Measurements from ENCODE around the gene CARMIL3. TPM values are rescaled to one million over a fixed set of nuclear protein-coding genes. Genes with fewer than 3 reads are reported as not detected.
"Not testable (repeated sequence)": the region's sequence is repeated elsewhere in the genome, so short reads cannot be mapped to it uniquely, and the experiment has no call there.

CARMIL3 gene
- polyA plus RNA-seq = under 1 TPM; 0.10 to 0.56 (median 0.52) TPM

- no peak within 1 kb of the TSS for H3K27ac ChIP-seq (ENCODE audit: low read depth, low read length)
- WGBS, 3 donors = 1% methylated on average over 63 to 92 of the region's 92 CpGs
Observed at GRCh38 chr14:24051789-24052655, at the start of gene CARMIL3. Gene CARMIL3 (plus strand): TSS chr14:24052009. CDS start chr14:24052154, 145 bp downstream.

- not testable (repeated sequence) for H3K27ac ChIP-seq (ENCODE audit: low read depth, low read length)
Observed at GRCh38 chr14:24006471-24006816, 45.4 kb upstream of the CARMIL3 start.

GRCh38 chr14:24006817-24007652 is 44.8 kb upstream of the CARMIL3 start:
- H3K27ac ChIP-seq (ENCODE audit: low read depth, low read length) = not testable (repeated sequence)
- 2 to 7% (median 2%) methylated on average over 22 to 61 of the region's 62 CpGs for WGBS, 3 donors

More at GRCh38 chr14:24006471-24006816, 45.4 kb upstream of the CARMIL3 start:
- 0 to 6% (median 0%) methylated on average over 1 to 6 of the region's 15 CpGs for WGBS, 3 donors

GRCh38 chr14:24011051-24011450 is 40.8 kb upstream of the CARMIL3 start:
- 65 to 82% (median 73%) methylated on average over 2 of the region's 2 CpGs for WGBS, 3 donors

GRCh38 chr14:24012726-24013273 is 39.0 kb upstream of the CARMIL3 start:
- not testable (repeated sequence) for H3K27ac ChIP-seq (ENCODE audit: low read depth, low read length)
- 34 to 74% (median 65%) methylated on average over 4 of the region's 4 CpGs for WGBS, 3 donors

More at GRCh38 chr14:24011051-24011450, 40.8 kb upstream of the CARMIL3 start:
- H3K27ac ChIP-seq (ENCODE audit: low read depth, low read length) = no peak overlapping the region

- WGBS, 3 donors = 23 to 26% (median 24%) methylated on average over 12 of the region's 12 CpGs
- H3K27ac ChIP-seq (ENCODE audit: low read depth, low read length) = no peak overlapping the region
Observed at GRCh38 chr14:24013654-24014514, 37.9 kb upstream of the CARMIL3 start.

- WGBS, 3 donors = 97 to 98% (median 98%) methylated on average over 6 of the region's 6 CpGs
- H3K27ac ChIP-seq (ENCODE audit: low read depth, low read length) = not testable (repeated sequence)
Observed at GRCh38 chr14:24015745-24016144, 36.1 kb upstream of the CARMIL3 start.

GRCh38 chr14:24018978-24019377 is 32.8 kb upstream of the CARMIL3 start:
- not testable (repeated sequence) for H3K27ac ChIP-seq (ENCODE audit: low read depth, low read length)

- not testable (repeated sequence) for H3K27ac ChIP-seq (ENCODE audit: low read depth, low read length)
- 30 to 49% (median 37%) methylated on average over 2 of the region's 2 CpGs for WGBS, 3 donors
Observed at GRCh38 chr14:24019944-24020343, 31.9 kb upstream of the CARMIL3 start.

- 90 to 92% (median 91%) methylated on average over 3 of the region's 3 CpGs for whole genome bisulfite sequencing, 3 donors
Observed at GRCh38 chr14:24020520-24020919, 31.3 kb upstream of the CARMIL3 start.

GRCh38 chr14:24024939-24025418 is 26.8 kb upstream of the CARMIL3 start:
- H3K27ac ChIP-seq (ENCODE audit: low read depth, low read length) = not testable (repeated sequence)
- WGBS, 3 donors = 86 to 96% (median 95%) methylated on average over 3 of the region's 3 CpGs

More at GRCh38 chr14:24020520-24020919, 31.3 kb upstream of the CARMIL3 start:
- not testable (repeated sequence) for H3K27ac ChIP-seq (ENCODE audit: low read depth, low read length)

- H3K27ac ChIP-seq (ENCODE audit: low read depth, low read length) = not testable (repeated sequence)
- 94 to 95% (median 94%) methylated on average over 2 of the region's 3 CpGs for WGBS, 3 donors
Observed at GRCh38 chr14:24029687-24030086, 22.1 kb upstream of the CARMIL3 start.

- 87 to 94% (median 93%) methylated on average over 2 of the region's 2 CpGs for WGBS, 3 donors
- not testable (repeated sequence) for H3K27ac ChIP-seq (ENCODE audit: low read depth, low read length)
Observed at GRCh38 chr14:24031331-24031730, 20.5 kb upstream of the CARMIL3 start.

- H3K27ac ChIP-seq (ENCODE audit: low read depth, low read length) = no peak overlapping the region
- 40 to 86% (median 75%) methylated on average over 2 of the region's 2 CpGs for WGBS, 3 donors
Observed at GRCh38 chr14:24032727-24033418, 18.9 kb upstream of the CARMIL3 start.

GRCh38 chr14:24035769-24036168 is 16.0 kb upstream of the CARMIL3 start:
- WGBS, 3 donors = 33 to 54% (median 53%) methylated on average over 3 of the region's 4 CpGs
- H3K27ac ChIP-seq (ENCODE audit: low read depth, low read length) = not testable (repeated sequence)

- WGBS, 3 donors = 0 to 1% (median 0%) methylated on average over 39 to 50 of the region's 50 CpGs
Observed at GRCh38 chr14:24036169-24036962, 15.4 kb upstream of the CARMIL3 start.

More at GRCh38 chr14:24036169-24036962, 15.4 kb upstream of the CARMIL3 start:
- no peak overlapping the region for H3K27ac ChIP-seq (ENCODE audit: low read depth, low read length)

All from adipose tissue (tissue), 3 donors.